Ascending aorta (tissue), 2 donors: Measurements from ENCODE around the gene UBL4B. TPM values are rescaled to one million over a fixed set of nuclear protein-coding genes. Genes with fewer than 3 reads are reported as not detected.

ENCODE experiments used
- DNase-seq, 2 donors: peaks; one replicate each; pipeline ENCODE4 v3.0.0-alpha.2; 2019; ENCODE audit warnings: low spot score in 2 of 2
- H3K27ac ChIP-seq, 2 donors: fragments of 200-600 bp; sonication (generic); one replicate each; pipeline ENCODE4 v1.5.1; 2016 to 2017; ENCODE audit warnings: mild to moderate bottlenecking in 1 of 2
- H3K27me3 ChIP-seq: fragments of 200-600 bp; sonication (generic); one replicate; pipeline ENCODE4 v1.5.1; 2017
- H3K36me3 ChIP-seq, 2 donors: fragments of 200-600 bp; sonication (generic); one replicate each; pipeline ENCODE4 v1.5.1; 2016
- H3K4me1 ChIP-seq, 2 donors: fragments of 200-600 bp; sonication (generic); one replicate each; pipeline ENCODE4 v1.5.1; 2016 to 2017; ENCODE audit warnings: mild to moderate bottlenecking in 1 of 2
- H3K4me3 ChIP-seq, 2 donors: fragments of 200-600 bp; sonication (generic); one replicate each; pipeline ENCODE4 v1.5.1; 2016 to 2017; ENCODE audit warnings: mild to moderate bottlenecking in 1 of 2
- H3K9me3 ChIP-seq, 2 donors: fragments of 200-600 bp; sonication (generic); one replicate each; pipeline ENCODE4 v1.5.1; 2016
- CTCF ChIP-seq, 3 experiments: fragments of 200-600 bp in 2 of 3; fragments of 450-650 bp in 1 of 3; sonication (generic) in 2 of 3; IDR thresholded peaks; one replicate each; pipeline ENCODE4 v1.5.1; 2016 to 2019; ENCODE audit warnings: antibody characterized with exemption in 3 of 3, mild to moderate bottlenecking in 1 of 3, moderate library complexity in 1 of 3
- intact Hi-C: fragments of 100-400 bp; cut with DNase I; formaldehyde crosslinking; loops from one replicate; pipeline ENCODE4 v1.15.1; 2023
- total RNA-seq: library from RNA; depleted of rRNA; stranded (reverse); fragments of >200 nt; gene quantifications from one replicate; pipeline ENCODE4 v1.1.0, GENCODE V29; 2016

Gene UBL4B
- total RNA-seq, 1 donor from 2014 or later: not detected

GRCh38 chr1:110087812-110088738, 24.2 kb upstream of the UBL4B start:
- no peaks in the 10 kb centered on the region for H3K27me3 ChIP-seq
- intact Hi-C loops: loop anchor here (1.0 to 5.0 kb wide), 2 partner anchors 18 to 99 kb away; no protein-coding TSS in a partner anchor
- no peak overlapping the region for H3K4me3 ChIP-seq
- H3K27ac ChIP-seq: no peak overlapping the region
- no peaks in the 10 kb centered on the region for H3K36me3 ChIP-seq
- TF ChIP-seq CTCF (IDR thresholded peaks at IDR 0.05): peak; percentile 44 to 68 (median 66)
- H3K9me3 ChIP-seq: no peaks in the 10 kb centered on the region
- H3K4me1 ChIP-seq: no peaks in the 10 kb centered on the region
- DNase-seq: no peak

GRCh38 chr1:110088739-110089316, 23.4 kb upstream of the UBL4B start:
- TF ChIP-seq CTCF (IDR thresholded peaks at IDR 0.05): no peak
- Histone ChIP-seq H3K36me3 (no peaks in the 10 kb centered on the region), H3K4me3 (no peak overlapping the region), H3K9me3 (no peaks in the 10 kb centered on the region), H3K4me1 (no peaks in the 10 kb centered on the region), H3K27ac (no peak overlapping the region), H3K27me3 (no peaks in the 10 kb centered on the region)
- no peak for DNase-seq
- intact Hi-C loops: loop anchor here (1.0 to 5.0 kb wide), 2 partner anchors 17 to 98 kb away; no protein-coding TSS in a partner anchor

- H3K9me3 ChIP-seq: no peaks in the 10 kb centered on the region
Measured at GRCh38 chr1:110089561-110090275, 22.5 kb upstream of the UBL4B start.

GRCh38 chr1:110091381-110091780, 20.9 kb upstream of the UBL4B start:
- Histone ChIP-seq H3K9me3 (no peaks in the 10 kb centered on the region), H3K27me3 (no peaks in the 10 kb centered on the region), H3K27ac (no peak overlapping the region), H3K4me1 (no peaks in the 10 kb centered on the region), H3K4me3 (no peak overlapping the region), H3K36me3 (no peaks in the 10 kb centered on the region)
- no peak for DNase-seq
- intact Hi-C loops: no loop called here
- TF ChIP-seq CTCF (IDR thresholded peaks at IDR 0.05): no peak

More at GRCh38 chr1:110089561-110090275, 22.5 kb upstream of the UBL4B start:
- no peak overlapping the region for H3K27ac ChIP-seq
- H3K4me1 ChIP-seq: no peaks in the 10 kb centered on the region
- no peak overlapping the region for H3K4me3 ChIP-seq
- no peak for TF ChIP-seq CTCF (IDR thresholded peaks at IDR 0.05)
- no peak for DNase-seq
- H3K36me3 ChIP-seq: no peaks in the 10 kb centered on the region
- H3K27me3 ChIP-seq: no peaks in the 10 kb centered on the region
- intact Hi-C loops: loop anchor here (5.0 kb wide), 1 partner anchor 98 kb away; no protein-coding TSS in a partner anchor

- Histone ChIP-seq H3K9me3 (no peaks in the 10 kb centered on the region), H3K4me1 (no peaks in the 10 kb centered on the region), H3K4me3 (no peak overlapping the region), H3K27me3 (no peaks in the 10 kb centered on the region), H3K36me3 (no peaks in the 10 kb centered on the region), H3K27ac (no peak overlapping the region)
- no peak for TF ChIP-seq CTCF (IDR thresholded peaks at IDR 0.05)
- intact Hi-C loops: no loop called here
- no peak for DNase-seq
Measured at GRCh38 chr1:110091791-110092190, 20.5 kb upstream of the UBL4B start.
